ENCODE results near the gene ZBTB20.

GRCh38 chr3:115095236-115095635 is 51.9 kb downstream of the ZBTB20 start:
- TF ChIP-seq CTCF (IDR thresholded peaks at IDR 0.05) (no peak), POLR2A (IDR thresholded peaks at IDR 0.05) (no peak)
